ENCODE results near the gene PPY.
A peak's percentile ranks its signal among the peaks of the same experiment; 100 is the strongest.
"Not testable (repeated sequence)": the region's sequence is repeated elsewhere in the genome, so short reads cannot be mapped to it uniquely, and the experiment has no call there.

PPY gene

DNA sequence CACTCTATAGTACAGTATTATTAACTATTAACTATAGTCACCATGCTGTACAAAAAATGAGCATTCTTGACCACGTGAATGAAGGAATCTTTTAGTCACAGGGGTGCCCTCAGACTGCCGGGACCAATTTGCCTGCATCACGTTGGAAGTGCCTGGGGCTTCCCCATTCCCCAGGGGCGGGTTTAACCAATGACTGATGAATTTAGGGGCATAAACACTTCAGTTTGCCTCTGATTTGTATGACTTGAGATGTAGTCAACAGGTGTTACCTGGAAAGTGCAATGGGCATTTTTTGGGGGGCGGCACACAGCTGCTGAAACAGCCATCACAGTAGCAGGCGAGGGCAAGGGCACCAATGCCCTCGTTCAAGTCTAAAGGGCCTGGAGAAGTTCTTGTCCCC lies 20.2 kb upstream of the PPY start:
- DNase-seq, result no peak

DNA sequence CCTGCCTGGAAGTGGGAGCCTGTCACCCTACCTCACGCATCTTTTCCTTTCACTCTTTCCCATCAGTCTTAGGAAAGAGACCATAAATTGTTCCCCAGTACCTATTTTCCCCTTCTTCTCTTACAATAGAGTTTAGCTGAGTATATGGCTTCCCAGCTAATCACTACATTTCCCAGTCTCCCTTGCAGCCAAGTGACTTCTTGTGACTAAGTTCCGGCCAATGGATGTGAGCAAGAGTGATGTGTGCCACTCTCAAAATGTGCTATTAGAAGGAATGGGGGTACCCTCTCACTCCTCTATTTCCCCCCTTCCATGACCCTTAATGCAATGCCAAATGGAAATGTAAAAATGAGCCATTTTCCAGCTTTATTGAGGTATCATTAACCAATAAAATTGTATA lies 19.7 kb upstream of the PPY start:
- no peak for DNase-seq

DNA sequence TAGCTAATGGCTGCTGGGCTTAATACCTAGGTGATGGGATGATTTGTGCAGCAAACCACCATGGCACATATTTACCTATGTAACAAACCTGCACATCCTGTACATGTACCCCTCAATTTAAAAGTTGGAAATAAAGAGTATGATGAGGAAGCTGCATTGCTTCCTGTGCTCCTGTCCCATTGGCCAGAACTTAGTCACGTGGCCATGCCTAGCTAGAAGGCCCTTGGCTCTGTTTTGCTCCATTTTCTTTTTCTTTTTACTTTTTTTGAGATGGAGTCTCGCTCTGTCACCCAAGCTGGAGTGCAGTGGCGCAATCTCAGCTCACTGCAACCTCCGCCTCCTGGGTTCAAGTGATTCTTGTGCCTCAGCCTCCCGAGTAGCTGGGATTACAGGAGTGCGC lies 19.0 kb upstream of the PPY start:
- DNase-seq, result not testable (repeated sequence)

DNA sequence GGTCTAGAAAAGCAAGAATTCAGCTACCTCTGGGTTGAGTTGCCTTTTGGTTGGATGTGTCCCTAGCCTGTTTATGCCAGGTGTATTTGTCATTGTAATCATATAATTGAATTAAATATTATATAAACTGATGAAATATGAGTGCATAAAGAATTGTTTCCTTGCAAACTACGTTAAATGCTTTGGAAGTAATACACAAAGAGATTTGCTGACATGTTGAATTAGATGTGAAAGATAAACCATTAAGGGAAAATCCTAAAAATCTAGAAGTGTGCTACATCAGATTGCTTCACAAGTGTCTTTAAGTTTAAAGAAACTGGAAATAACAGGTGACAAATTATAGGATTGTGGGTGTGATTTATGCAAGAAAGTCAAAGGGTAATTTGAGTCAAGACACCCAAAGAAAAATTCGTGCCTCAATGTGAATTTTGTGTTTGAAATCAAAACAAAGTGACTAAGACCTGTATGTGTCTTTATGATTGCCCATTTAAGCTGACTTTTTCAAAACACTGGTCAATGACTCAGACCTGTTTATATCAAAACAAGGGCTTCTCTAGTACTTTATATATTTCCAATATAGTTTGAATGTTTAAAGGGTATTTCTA lies 16.6 kb upstream of the PPY start:
- DNase-seq, result no peak

DNA sequence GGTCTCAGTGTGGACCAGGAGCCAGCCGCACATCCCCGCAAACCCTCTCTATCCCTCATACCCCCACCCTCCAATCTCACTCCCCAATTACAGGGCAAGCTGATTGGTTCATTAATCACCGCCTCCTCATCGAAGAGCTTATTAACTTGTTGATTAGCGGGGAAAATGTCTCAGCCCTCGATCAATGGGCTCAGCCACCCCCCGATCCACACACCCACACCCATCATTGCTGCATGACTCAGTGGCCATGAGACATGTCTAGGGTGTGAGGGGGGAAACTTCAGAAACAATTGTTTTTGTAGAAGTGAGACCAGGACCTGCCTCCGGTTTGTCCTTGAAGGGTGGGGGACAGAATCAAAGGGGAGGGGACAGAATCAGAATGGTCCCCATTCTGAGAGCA lies 13.9 kb upstream of the PPY start:
- no peak for DNase-seq

DNA sequence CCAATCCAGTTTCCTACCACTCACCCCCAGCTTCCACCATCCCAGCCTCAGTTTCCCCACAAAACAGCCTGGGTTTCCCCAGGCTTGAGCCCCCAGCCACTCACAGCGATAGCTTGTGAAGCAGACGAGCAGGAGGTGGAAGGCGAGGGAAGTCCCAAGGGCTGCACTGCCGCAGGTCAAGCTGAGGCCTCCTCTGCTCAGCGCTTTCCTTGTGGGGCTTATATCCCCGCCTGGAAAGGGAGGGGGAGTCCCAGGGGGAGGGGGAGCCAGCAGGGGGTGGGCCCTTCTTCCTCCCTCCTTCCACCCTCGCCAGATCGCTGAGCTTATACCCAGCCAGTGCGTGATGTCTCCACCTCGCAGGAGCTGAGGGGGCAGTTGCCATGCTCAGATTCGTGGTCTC lies 11.5 kb upstream of the PPY start, which contains the start of gene PYY:
Gene PYY (minus strand): TSS at position 195 of the 400 bp plus-strand sequence. CDS start 457 bp downstream, outside the sequence.
- no peak for DNase-seq

DNA sequence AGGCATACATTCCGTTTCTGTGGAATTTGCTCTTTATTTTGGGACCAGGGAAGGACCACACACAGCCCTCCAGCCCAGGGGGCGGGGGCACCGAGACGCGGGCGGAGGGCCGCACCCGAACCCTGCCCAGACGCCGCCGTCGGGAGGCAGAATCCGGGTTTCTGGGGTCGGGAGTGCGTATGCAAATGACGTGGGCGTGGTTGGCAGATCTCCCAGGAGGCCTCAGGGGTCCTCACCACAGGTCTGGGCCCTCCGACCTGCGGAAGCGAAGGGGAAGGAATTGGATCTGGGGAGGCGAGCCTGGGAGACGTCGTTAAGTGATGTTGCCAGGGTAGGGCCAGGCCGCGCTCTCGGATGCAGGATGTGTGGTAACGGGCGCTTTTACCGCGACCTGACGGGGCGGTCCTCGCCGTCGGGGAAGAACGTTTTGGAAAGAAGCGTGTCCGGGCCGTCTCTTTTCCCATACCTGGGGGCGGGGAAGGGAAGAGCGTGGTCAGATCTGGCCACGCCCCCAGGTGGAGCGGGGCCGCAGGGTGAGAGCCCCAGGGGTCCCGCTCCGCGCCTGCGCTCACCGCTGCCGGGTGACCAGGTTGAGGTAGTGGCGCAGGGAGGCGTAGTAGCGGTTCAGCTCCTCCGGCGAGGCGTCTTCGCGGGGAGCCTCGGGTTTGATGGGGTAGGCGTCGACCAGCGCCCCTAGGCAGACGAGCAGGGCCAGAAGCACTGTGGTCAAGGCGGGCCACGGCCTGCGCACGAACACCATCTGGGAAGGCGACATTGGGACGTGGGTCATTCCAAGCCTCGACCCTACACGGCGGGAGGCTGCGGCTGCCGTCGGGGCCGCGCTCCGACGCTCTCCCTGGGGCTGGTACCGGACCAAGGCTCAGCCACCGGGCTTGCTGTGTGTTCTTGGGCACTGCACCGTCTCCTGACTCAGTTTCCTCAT lies 10.7 kb upstream of the PPY start:
- DNase-seq, result no peak

DNA sequence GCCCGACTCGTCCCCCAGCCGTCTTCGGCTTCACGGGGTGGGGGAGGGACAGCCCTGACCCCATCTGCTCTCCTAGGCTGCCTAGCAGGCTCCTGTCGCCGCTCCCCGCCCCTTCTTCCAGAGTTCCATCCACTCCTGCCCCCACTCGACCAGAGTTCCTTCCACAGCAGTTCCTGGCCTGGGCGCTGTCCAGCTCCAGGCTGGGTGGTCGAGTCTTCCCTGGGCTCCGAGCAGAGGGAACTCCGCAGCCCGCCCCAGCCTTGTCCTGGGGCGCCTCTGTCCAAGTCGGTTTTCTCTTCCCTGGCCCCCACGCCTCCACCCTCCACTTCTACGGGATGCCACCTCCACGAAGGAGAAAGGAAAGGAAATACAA lies 10.1 kb upstream of the PPY start:
- no peak for DNase-seq

DNA sequence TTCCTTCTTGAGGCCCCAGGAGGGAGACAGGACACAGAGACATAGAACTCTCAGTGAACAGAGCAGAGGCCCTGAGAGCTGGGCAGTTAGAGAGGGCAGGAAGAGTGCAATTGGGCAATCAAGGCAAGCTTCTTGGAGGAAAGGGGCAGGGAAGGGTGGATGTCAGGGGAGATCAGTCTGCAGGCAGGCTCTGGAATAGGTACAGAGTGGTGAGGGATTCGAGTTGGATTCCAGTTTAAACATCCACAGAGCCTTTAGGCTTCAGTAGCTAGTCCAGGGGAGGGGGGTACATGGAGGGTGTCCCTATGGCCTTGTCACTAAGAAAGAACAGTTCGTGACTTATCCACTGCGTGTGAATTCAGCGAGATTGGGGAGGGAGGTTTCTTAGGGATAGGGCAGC lies 9.5 kb upstream of the PPY start:
- no peak for DNase-seq

DNA sequence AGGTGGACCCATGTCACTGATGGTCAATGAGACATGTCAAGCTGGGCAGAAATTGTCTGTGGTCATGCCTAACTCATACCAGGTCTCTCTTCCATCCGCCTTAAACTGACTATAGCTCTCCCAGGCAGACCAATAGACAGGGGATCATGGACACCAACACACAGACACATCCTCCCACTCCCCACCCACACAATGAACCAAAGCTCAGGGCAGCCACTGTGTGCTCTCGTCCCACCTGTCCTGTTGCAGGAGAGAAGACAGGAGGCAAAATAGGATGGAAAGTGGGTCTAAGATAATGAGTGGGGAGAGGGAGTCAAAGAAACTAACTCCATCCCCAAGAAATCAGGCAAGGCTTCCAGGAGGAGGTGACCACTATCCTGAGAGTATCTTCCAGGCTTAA lies 8.3 kb upstream of the PPY start:
- DNase-seq, result no peak

DNA sequence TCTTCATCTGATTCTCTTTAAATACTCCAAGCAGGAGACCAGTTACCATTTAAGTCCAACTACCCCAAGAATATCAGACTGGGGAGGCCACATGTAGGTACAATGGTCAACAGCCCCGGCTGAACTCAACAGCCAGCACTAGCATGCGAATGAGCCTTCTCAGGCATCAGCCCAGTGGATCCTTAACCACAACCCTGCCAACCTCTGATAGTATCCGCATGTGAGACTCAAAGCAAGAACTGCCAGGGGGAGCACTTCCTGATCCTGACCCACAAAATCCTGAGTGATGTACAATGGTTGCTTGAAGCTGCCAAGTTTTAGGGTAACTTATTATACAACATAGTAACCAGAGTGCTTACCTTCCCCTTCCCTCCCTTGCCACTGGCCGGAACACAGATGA lies 7.5 kb upstream of the PPY start:
- DNase-seq, result peak; percentile 68

DNA sequence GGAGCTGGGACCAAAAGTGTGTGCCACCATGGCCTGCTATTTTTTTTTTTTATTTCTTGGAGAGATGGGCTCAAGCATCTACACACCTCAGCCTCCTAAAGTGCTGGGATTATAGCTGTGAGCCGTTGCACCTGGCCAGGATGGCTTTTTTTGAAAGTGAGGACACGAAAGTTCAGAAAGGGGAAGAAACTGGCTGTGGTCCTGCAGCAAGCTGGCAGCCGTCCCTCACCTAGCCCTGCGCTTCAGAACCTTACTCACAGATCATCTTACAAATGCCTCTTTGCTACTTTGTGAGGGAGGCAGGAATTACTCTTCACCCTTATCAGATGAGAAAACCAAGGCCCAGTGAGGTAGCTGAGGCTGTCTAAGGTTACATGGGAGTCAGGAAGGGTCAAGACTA lies 4.5 kb upstream of the PPY start:
- no peak for DNase-seq

DNA sequence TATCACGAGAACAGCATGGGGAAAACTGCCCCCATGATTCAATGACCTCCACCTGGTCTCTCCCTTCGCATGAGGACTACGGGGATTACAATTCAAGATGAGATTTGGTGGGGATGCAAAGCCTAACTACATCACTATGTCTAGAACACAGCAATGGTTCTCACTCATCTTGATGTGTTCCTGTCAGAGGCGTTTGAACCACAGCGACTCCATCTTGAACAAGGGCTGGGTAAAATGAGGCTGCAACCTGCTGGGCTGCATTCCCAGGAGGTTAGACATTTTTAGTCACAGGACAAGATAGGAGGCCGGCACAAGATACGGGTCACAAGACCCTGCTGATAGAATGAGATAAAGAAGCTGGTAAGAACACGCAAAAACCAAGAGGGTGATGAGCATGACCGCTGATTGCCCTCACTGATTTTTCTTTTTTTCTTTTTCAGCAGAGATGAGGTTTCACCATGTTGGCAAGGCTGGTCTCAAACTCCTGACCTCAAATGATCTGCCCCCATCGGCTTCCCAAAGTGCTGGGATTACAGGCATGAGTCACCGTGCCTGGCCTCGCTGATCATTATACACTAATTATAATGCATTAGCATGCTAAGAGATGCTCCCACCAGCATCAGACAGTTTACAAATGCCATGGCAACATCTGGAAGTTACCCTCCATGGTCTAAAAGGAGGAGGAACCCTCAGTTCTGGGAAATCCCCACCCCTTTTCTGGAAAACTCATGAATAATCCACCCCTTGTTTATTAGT lies 3.0 kb upstream of the PPY start:
- no peak for DNase-seq

DNA sequence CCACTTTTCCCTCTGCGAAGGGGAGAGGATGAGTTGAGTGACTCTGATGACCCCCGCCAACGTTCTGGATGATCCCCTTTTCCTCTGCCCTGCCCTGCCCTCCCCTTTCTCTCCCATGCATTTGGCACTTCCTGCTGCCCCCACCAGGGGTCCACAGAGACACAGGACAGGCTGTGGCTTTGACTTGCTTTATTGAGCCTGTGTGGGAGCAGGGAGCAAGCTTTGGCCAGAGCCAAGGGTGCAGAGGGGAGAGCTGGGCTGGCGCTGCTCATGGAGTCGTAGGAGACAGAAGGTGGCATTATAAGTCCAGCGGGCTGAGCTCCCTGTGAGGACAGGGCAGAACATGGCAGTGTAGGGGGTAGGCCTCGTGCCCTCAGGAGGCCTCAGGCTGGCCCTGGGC lies 1.6 kb downstream of the PPY start:
- DNase-seq, result peak; percentile 72

DNA sequence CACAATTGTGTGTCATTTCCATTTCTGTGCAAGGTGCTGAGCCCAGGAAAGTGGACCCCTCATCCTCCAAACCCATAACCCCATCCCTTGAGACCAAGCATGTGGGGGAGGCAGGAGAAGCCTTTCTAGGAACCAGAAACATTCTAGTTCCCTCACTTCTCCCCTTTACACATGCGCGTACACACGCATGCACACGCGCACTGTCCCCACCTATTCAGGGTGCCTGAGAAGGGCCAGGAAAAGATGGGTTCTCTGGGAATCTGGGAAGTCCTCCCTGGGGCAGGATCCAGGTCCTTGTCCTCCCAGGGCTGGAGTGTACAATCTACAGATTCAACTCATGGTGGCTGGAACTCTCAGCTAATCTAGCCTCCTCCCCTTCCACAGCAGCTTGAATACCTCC lies 2.4 kb downstream of the PPY start:
- no peak for DNase-seq

DNA sequence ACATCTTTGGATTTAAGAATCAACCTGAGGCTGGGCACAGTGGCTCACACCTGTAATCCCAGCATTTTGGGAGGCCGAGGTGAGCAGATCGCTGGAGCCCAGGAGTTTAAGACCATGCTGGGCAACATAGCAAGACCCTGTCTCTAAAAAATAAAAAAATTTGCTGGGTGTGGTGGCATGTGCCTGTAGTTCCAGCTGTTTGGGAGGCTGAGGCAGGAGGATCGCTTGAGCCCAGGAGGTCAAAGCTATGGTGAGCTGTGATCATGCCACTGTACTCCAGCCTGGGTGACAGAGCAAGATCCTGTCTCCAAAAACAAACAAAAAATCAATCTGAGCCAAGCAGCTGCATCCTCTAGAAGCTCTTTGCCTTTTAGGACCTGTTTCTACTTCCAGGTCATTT lies 2.8 kb downstream of the PPY start:
- not testable (repeated sequence) for DNase-seq

DNA sequence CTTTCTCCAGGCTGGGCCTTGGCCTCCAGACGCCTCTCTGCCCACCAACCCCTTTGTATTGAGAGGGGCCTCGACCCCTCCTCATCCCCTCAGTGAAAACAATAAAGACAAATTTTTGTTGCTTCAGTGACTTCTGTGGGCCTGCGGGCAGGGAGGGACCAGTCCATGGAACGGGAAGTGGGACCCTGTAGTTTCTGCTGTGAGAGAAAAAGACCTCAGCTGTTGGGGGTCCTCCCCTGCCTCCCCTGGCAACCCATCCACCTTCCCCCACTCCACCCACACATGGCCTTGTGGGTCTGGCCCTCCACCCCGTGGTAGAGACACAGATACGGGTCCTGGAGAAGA lies 3.5 kb downstream of the PPY start:
- no peak for DNase-seq

DNA sequence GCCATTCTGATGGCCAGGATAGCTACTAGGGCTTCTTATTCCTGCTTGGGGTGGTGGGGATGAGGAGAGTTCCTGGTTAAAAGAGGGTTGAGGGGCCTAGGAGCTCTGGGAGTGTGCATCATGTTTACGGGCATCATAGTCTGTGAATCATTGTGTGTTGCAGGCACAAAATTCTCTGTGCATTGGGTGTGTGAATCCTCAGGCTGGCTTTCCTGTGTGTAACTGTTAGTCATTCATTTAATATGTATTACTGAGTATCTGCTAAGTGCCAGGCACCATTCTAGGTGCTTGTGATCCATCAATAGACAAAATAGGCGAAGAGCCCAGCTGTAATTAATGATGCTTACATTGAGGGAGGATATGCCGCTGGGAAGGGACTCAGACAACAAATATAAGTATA lies 5.8 kb downstream of the PPY start:
- DNase-seq, result no peak

DNA sequence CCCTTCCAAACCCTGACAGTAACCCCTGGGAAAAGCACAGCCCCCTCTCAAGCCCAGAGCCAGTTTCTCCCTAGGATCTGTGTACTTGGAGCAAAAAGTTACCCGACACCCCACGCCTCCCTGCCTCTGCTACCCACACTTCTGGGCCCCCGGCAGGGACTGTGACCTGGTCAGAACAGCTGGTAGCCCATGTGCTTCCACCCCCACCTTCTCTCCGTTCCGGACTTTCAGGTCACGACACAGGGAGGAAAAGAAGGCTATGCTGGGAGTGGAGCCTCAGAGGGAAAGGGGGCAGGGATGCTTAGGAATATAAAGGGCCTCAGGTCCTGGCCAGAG lies 6.4 kb downstream of the PPY start:
- DNase-seq, result no peak

DNA sequence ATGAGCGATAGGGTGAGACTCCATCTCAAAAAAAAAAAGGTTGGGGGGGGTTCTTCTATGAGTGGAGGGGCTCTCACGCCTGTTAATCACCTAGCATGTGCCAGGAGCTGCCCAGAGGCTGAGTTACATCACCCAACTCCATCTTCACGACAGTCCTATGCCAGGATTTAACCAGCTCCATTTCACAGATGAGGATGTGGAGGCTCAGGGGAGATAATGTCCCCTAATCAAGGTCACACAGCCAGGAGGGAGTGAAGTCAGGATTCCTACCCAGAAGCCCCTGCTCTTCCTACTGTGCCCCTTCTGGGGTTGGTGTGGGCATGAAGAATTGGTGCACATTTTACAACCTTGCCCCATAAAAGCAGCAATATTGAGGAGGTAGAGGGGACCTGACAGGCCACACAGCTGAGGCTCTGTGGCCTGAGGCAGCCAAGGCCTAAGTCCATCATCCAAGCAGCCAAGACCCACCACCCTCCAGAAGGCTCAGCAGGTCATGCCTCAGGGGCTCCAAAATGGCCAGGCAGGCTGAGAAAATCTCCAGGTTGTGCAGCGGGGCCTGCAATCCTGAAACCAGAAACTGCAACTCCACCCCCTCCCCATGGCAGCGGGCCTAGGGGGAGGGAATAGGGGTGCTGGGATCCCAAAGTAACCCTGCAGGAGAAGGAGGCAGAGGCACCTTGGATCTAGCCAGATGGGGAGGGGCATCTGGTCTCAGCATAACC lies 6.9 kb downstream of the PPY start:
- DNase-seq, result no peak

DNA sequence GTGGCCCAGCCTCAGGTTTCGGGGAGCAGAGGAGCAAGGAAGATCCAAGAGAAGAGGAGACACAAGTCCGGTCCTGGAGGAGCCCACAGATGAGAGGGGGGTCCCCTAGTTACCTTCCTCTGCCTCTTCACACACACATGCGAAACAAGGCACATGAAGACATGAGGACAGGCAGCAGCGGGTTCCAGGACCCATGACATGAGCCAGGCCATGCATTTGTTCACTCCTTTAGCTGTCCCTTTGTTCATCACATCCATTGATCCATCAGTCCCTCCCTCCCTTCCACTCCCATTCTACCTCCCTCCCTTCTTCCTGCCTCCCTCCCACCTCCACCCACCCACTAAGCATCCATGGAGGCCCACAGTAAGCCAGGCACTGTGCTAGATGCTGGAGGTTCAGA lies 9.4 kb downstream of the PPY start:
- DNase-seq, result no peak

DNA sequence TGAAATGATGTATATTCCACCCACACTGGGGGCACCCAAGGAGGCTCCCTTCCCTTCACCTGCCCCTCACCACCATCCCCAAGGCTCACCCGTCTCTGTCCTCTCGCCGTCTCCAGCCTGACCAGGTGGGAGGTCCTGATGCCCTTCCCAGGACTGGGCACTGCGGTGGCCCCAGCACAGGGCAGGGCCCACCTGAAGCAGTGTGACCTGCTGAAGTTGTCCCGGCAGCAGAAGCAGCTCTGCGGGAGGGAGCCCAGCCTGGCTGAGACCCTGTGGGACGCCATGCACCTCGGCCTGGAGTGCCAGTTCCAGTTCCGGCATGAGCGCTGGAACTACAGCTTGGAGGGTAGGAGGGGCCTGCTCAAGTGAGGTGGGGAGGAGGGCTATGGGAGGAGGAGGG lies 9.9 kb downstream of the PPY start:
- no peak for DNase-seq

DNA sequence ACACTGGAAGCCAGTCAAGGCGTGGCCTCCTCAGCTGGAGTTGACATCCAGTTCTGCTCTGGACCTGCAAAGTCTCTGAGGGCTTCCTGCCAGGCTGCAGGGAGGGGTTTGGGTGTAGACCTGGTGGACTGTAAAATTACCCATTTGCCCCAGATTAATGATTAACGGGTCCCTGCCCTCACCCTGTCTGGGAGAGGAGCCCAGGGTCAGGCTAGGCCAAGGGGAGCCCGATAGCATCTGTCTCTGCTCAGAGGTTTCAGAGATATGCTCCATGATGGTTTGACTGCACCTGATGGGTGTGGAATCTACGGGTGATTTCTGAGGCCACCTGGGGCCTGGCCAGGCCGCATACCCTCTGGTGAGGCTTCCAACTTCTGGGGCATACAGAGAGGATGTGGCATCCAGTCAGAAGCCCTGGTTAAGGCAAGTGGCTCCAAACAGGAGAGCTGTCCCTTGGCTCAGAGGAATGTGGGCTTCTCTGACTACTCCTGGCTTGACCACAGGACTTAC lies 11.2 kb downstream of the PPY start:
- no peak for DNase-seq

Data from hematopoietic multipotent progenitor cell treated with erythropoietin and hydrocortisone succinate and interleukin-3 and kit ligand, for 6 days (in vitro differentiated cells).